Panc1 (cell line): ENCODE results near the gene GRPR. TPM values are rescaled to one million over a fixed set of nuclear protein-coding genes. Genes with fewer than 3 reads are reported as not detected.

ENCODE experiments used
- ATAC-seq: fragments of 200-7000 bp; cut with Tn5 transposase; 2 replicates; pipeline ENCODE4 v1.9.1; 2020; ENCODE audit warnings: mild to moderate bottlenecking, moderate library complexity
- BruUV-seq: library from RNA; stranded (reverse); fragments of 400-500 nt; replicated peaks from 2 replicates; lab custom pipeline; 2021; lab: Mats Ljungman, UMichigan
- CTCF ChIA-PET: fragments of 300-600 bp; sonication (Branson Sonifier 250); formaldehyde crosslinking; loops from one replicate; lab custom pipeline; 2022; ENCODE audit warnings: antibody characterized with exemption; lab: Charles Lee
- POLR2A ChIA-PET: fragments of 300-600 bp; sonication (Branson Sonifier 250); formaldehyde crosslinking; loops from one replicate; lab custom pipeline; 2022; ENCODE audit warnings: antibody characterized with exemption; lab: Charles Lee
- DNase-seq: peaks from one replicate; pipeline ENCODE4 v3.0.0-alpha.2; 2010; ENCODE audit warnings: low read depth, low spot score
- H3K27ac ChIP-seq: 2 replicates; pipeline ENCODE4 v1.5.1; 2011; ENCODE audit warnings: mild to moderate bottlenecking, low read length, inconsistent platforms
- H3K27me3 ChIP-seq: fragments of 200-500 bp; sonication (Bioruptor generic); 2 replicates; pipeline ENCODE4 v1.6.0; 2014; ENCODE audit warnings: low read length, inconsistent platforms; ENCODE audit not compliant: control insufficient read depth, insufficient read depth
- H3K36me3 ChIP-seq: fragments of 200-500 bp; sonication (Bioruptor generic); 2 replicates; pipeline ENCODE4 v1.5.1; 2014; ENCODE audit warnings: inconsistent platforms, mild to moderate bottlenecking, low read length, moderate library complexity; ENCODE audit not compliant: control insufficient read depth, insufficient read depth
- H3K4me1 ChIP-seq: 2 replicates; pipeline ENCODE4 v1.5.1; 2011; ENCODE audit warnings: inconsistent platforms, mild to moderate bottlenecking, low read length, moderate library complexity; ENCODE audit not compliant: control insufficient read depth, insufficient read depth
- H3K4me3 ChIP-seq, 2 experiments: 2 replicates each; pipeline ENCODE4 v1.5.1; 2011 to 2012; ENCODE audit warnings: low read depth in 2 of 2, low read length in 2 of 2, mild to moderate bottlenecking in 2 of 2, inconsistent platforms in 1 of 2, moderate library complexity in 1 of 2
- H3K9me3 ChIP-seq: fragments of 200-500 bp; sonication (Bioruptor generic); 2 replicates; pipeline ENCODE4 v1.5.1; 2014; ENCODE audit warnings: low read depth, mild to moderate bottlenecking, inconsistent platforms, low read length, moderate library complexity; ENCODE audit not compliant: control insufficient read depth, insufficient read depth
- POLR2AphosphoS5 ChIP-seq: IDR thresholded peaks from 2 replicates; pipeline ENCODE4 v1.6.1; 2012; ENCODE audit warnings: mild to moderate bottlenecking, low read depth, low read length, moderate library complexity
- SIN3A ChIP-seq: IDR thresholded peaks from 2 replicates; pipeline ENCODE4 v1.6.1; 2012; ENCODE audit warnings: low read depth, mild to moderate bottlenecking, low read length, moderate library complexity, borderline replicate concordance; ENCODE audit not compliant: insufficient read depth
- TCF7L2 ChIP-seq: IDR thresholded peaks from 2 replicates; pipeline ENCODE4 v1.6.1; 2011; ENCODE audit warnings: mild to moderate bottlenecking, low read depth, low read length, inconsistent platforms
- in situ Hi-C: cut with HindIII; loops from 2 replicates; pipeline ENCODE4 v1.10.0; 2016; ENCODE audit warnings: low sequenced_read_pairs, low pct_unique_long_range_greater_than_20kb
- intact Hi-C: fragments of 100-400 bp; cut with micrococcal nuclease; formaldehyde crosslinking; loops from one replicate; pipeline ENCODE4 v1.10.0; 2022; ENCODE audit not compliant: unreplicated experiment
- total RNA-seq: library from RNA; stranded (reverse); gene quantifications from one replicate; pipeline ENCODE4 v1.2.1, GENCODE V29; 2021; ENCODE audit not compliant: unreplicated experiment
- TF ChIP-seq, protein P1 (sequence below), 2 experiments: IDR thresholded peaks; 2 replicates each; pipeline ENCODE4 v1.6.1; 2011 to 2012; ENCODE audit warnings: low read depth in 2 of 2, control low read depth in 1 of 2, low read length in 1 of 2, mild to moderate bottlenecking in 1 of 2, moderate library complexity in 1 of 2; ENCODE audit not compliant: insufficient read depth in 1 of 2
- TF ChIP-seq, protein P2 (sequence below): fragments of 450-650 bp; IDR thresholded peaks from 2 replicates; pipeline ENCODE4 v1.5.1; 2017; ENCODE audit warnings: mild to moderate bottlenecking

Gene GRPR
- total RNA-seq, 1 experiment from 2014 or later: not detected

DNA sequence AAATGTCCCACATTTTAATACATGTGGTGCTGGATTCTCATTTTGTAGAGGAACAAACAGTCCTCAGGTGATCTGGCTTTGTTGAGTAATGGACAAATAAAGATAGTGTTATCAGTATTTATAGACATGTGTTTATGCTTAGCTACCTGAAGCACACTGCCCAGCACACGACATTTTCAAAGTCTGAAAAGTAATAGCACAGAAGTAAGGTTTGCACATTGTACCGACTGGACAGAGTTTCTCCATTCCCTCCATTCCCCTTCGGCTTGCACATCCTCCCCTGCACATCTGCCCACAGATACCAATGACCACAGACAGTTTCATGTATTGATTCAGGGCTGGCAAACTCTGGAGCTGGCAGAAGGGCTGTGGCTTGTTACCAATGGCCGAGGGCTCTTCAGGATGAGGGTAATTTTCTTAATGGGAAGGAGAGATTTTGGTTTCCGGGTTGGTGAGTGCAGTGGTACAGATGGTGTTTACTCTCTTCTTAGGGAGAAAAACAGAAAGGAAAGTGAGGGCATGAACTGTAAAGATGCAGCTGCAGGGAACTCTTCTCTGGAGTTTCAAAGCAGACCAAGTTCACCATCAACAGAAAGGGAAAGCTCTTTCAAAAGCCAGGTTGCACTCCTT is 2.3 kb downstream of the GRPR start:
- intact Hi-C loops: loop anchor here (10.0 kb wide), 1 partner anchor 569 kb away; no protein-coding TSS in a partner anchor

DNA sequence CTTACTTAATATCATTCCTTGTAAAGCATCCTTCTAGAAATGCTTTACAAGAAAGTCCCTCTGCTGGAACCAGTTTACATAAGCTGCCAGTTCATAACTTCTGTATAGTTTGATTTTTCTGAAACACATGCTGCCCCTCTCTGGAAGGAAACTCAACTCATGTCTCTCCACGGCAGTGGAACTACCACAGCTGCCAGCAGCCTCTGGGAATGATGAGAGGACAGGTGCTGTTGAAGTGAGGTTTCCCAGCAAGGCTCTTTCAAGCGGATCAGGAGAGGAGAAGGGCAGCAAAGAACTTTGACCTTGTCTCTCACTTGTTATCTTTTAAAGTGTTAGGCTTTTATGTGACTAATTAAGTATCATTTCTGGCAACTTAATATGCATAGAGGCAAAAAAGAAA is 7.3 kb downstream of the GRPR start:
- in situ Hi-C loops (no loop called here), intact Hi-C loops (no loop called here)
- no peaks in the 10 kb centered on the region for H3K36me3 ChIP-seq
- BruUV-seq: no TSS peak
- no peak for TF ChIP-seq SIN3A
- TF ChIP-seq, protein P1, sequence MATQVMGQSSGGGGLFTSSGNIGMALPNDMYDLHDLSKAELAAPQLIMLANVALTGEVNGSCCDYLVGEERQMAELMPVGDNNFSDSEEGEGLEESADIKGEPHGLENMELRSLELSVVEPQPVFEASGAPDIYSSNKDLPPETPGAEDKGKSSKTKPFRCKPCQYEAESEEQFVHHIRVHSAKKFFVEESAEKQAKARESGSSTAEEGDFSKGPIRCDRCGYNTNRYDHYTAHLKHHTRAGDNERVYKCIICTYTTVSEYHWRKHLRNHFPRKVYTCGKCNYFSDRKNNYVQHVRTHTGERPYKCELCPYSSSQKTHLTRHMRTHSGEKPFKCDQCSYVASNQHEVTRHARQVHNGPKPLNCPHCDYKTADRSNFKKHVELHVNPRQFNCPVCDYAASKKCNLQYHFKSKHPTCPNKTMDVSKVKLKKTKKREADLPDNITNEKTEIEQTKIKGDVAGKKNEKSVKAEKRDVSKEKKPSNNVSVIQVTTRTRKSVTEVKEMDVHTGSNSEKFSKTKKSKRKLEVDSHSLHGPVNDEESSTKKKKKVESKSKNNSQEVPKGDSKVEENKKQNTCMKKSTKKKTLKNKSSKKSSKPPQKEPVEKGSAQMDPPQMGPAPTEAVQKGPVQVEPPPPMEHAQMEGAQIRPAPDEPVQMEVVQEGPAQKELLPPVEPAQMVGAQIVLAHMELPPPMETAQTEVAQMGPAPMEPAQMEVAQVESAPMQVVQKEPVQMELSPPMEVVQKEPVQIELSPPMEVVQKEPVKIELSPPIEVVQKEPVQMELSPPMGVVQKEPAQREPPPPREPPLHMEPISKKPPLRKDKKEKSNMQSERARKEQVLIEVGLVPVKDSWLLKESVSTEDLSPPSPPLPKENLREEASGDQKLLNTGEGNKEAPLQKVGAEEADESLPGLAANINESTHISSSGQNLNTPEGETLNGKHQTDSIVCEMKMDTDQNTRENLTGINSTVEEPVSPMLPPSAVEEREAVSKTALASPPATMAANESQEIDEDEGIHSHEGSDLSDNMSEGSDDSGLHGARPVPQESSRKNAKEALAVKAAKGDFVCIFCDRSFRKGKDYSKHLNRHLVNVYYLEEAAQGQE (IDR thresholded peaks at IDR 0.05; ENCODE audit: insufficient read depth in 1 of 2, low read depth in 2 of 2, low read length in 1 of 2): no peak
- no peak for TF ChIP-seq POLR2AphosphoS5
- TF ChIP-seq TCF7L2: no peak
- TF ChIP-seq, protein P2, sequence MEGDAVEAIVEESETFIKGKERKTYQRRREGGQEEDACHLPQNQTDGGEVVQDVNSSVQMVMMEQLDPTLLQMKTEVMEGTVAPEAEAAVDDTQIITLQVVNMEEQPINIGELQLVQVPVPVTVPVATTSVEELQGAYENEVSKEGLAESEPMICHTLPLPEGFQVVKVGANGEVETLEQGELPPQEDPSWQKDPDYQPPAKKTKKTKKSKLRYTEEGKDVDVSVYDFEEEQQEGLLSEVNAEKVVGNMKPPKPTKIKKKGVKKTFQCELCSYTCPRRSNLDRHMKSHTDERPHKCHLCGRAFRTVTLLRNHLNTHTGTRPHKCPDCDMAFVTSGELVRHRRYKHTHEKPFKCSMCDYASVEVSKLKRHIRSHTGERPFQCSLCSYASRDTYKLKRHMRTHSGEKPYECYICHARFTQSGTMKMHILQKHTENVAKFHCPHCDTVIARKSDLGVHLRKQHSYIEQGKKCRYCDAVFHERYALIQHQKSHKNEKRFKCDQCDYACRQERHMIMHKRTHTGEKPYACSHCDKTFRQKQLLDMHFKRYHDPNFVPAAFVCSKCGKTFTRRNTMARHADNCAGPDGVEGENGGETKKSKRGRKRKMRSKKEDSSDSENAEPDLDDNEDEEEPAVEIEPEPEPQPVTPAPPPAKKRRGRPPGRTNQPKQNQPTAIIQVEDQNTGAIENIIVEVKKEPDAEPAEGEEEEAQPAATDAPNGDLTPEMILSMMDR: no peak
- H3K4me1 ChIP-seq: no peaks in the 10 kb centered on the region
- H3K27ac ChIP-seq: no peak overlapping the region
- no peak overlapping the region for H3K4me3 ChIP-seq
- CTCF ChIA-PET: no interaction called here
- DNase-seq: no peak
- H3K27me3 ChIP-seq: no peaks in the 10 kb centered on the region
- no peak for ATAC-seq
- H3K9me3 ChIP-seq: no peaks in the 10 kb centered on the region
- POLR2A ChIA-PET: no interaction called here

More for the DNA sequence above, 2.3 kb downstream of the GRPR start:
- ChIA-PET POLR2A (no interaction called here), CTCF (no interaction called here)
- H3K9me3 ChIP-seq: no peaks in the 10 kb centered on the region
- DNase-seq: no peak
- in situ Hi-C loops: no loop called here
- no peak for TF ChIP-seq SIN3A
- no peak for TF ChIP-seq POLR2AphosphoS5
- TF ChIP-seq TCF7L2: no peak
- TF ChIP-seq, protein P1 (IDR thresholded peaks at IDR 0.05; ENCODE audit: insufficient read depth in 1 of 2, low read depth in 2 of 2, low read length in 1 of 2): no peak
- TF ChIP-seq, protein P2: no peak
- ATAC-seq: no peak
- H3K4me3 ChIP-seq: no peak overlapping the region
- no peak overlapping the region for H3K27ac ChIP-seq
- H3K36me3 ChIP-seq: no peaks in the 10 kb centered on the region
- no peaks in the 10 kb centered on the region for H3K27me3 ChIP-seq
- BruUV-seq: no TSS peak
- no peaks in the 10 kb centered on the region for H3K4me1 ChIP-seq
